Measurements from ENCODE around the gene GALK2.

Gene GALK2

GRCh38 chr15:49169880-49170597 is at the start of gene GALK2:
Gene GALK2, plus strand, starts transcription at chr15:49170247. Its CDS starts 76 bp downstream, at chr15:49170323.
- peak; percentile 33 for DNase-seq (ENCODE audit: low read depth, low spot score)

- DNase-seq (ENCODE audit: low read depth, low spot score) = no peak
Measured at GRCh38 chr15:49120832-49121231, 49.2 kb upstream of the GALK2 start.

- DNase-seq (ENCODE audit: low read depth, low spot score) = no peak
Measured at GRCh38 chr15:49121901-49122300, 48.1 kb upstream of the GALK2 start.

DNA sequence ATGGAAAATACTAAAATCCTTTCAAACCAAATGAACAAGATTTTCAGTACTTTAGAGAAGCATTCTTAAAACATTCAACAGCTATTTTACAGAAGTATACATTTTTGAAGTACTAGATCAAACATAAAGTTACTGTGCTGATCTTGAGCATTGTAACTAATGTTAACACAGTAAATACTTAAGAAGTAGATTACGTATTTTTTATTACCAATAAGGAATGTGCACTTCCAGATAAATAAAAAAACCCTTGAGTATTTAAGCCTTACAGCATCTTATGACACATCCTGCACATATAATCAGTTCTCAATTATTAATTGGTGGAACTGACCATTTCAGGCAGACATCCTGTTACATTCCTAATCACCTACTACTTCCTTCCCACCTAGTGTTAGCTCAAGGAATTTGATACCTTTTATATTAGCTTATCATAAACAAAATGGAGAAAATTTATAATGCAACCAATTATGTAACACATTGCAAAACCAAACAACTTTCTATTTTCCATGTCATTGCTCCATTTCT is 47.4 kb upstream of the GALK2 start:
- DNase-seq (ENCODE audit: low read depth, low spot score) = no peak

GRCh38 chr15:49124371-49124770 is 45.7 kb upstream of the GALK2 start:
- DNase-seq (ENCODE audit: low read depth, low spot score) = no peak

GRCh38 chr15:49131403-49131802 is 38.6 kb upstream of the GALK2 start:
- no peak for DNase-seq (ENCODE audit: low read depth, low spot score)

GRCh38 chr15:49134683-49135341 is 35.2 kb upstream of the GALK2 start:
- DNase-seq (ENCODE audit: low read depth, low spot score) = no peak

DNA sequence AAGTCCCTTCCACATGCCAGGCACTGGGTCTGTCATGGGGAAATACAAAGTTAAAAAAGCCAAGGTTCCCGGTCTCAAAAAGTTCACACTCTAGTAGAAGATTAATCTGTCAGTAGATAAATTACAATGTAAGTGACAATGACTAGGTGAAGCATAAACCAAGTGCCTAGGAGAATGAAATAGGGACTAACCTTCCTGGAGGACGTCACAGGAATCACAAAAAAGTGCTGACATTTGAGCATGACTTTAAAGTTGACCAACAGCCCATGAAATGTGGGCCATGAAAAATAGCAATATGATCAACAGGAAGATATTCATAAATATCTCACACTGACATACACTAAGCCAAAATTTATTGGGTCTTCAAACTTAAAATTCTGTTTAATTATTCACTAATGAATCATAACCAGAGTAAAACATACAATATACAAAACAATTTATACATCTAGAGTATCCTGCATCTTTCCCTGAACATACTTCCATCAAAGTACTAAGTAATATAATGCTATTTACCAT is 34.6 kb upstream of the GALK2 start:
- no peak for DNase-seq (ENCODE audit: low read depth, low spot score)

- no peak for DNase-seq (ENCODE audit: low read depth, low spot score)
Measured at GRCh38 chr15:49135911-49136310, 34.1 kb upstream of the GALK2 start.

DNA sequence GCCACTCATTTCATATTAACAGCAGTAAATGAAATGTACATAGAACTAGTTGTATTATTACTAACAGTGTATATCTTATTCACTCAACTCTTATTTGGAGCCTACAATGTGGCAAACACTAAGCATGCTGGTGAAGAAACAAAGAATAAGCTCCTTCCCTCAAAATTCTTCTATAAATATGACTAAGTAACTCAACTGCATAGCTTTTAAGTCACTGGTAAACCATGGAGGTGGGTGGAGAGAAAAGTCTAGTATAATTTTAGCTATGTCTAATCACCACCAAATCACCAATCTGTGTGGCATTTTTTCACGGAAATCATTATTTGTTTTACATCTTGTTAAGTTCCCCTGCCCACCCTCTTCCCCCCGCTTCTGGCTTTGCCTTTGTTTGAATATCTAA is 32.2 kb upstream of the GALK2 start:
- no peak for DNase-seq (ENCODE audit: low read depth, low spot score)

- no peak for DNase-seq (ENCODE audit: low read depth, low spot score)
Measured at GRCh38 chr15:49145651-49146609, 24.1 kb upstream of the GALK2 start.

- DNase-seq (ENCODE audit: low read depth, low spot score) = no peak
Measured at GRCh38 chr15:49148298-49148697, 21.7 kb upstream of the GALK2 start.

DNA sequence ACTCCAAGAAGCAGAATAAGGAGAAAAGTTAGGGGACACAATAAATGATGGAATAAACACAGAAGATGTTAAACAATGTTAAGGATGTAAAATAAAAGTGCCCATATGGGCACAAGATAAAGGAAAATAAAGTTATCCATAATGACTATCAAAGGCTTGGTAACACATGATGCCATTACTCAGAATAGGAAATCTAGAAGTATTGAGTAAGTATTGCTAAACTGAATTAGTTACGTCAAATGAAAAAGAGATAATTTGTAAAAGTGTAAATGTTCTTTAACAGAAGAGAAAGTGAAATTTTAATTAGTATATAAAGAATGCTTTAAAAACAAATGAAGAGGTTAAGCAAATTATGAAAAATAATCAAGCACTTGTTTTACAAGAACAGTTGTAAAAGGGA is 21.3 kb upstream of the GALK2 start:
- no peak for DNase-seq (ENCODE audit: low read depth, low spot score)

GRCh38 chr15:49151831-49152230 is 18.2 kb upstream of the GALK2 start:
- DNase-seq (ENCODE audit: low read depth, low spot score) = no peak

- no peak for DNase-seq (ENCODE audit: low read depth, low spot score)
Measured at GRCh38 chr15:49152552-49153312, 17.3 kb upstream of the GALK2 start.

- DNase-seq (ENCODE audit: low read depth, low spot score) = no peak
Measured at GRCh38 chr15:49154359-49154758, 15.7 kb upstream of the GALK2 start.

DNA sequence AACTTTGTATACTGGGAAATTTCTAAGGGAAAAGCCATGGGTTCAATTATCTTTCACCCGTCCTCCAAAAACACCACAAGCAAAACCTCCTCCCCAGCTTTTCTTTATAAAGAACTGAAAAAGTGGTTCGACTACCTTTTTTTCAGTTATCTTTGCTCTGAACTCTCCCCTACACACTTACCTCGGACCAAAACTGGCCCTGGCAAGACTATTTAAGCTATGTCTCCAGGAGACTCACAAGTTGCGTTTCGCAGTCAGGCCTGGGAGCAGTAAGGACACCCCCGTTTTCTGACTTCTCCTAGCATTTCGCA is 15.3 kb upstream of the GALK2 start:
- DNase-seq (ENCODE audit: low read depth, low spot score) = no peak

GRCh38 chr15:49155110-49155833 is 14.8 kb upstream of the GALK2 start, which contains the start of gene COPS2:
Gene COPS2, minus strand, starts transcription at chr15:49155599. Its CDS starts 21 bp downstream, at chr15:49155578.
- peak; percentile 97 for DNase-seq (ENCODE audit: low read depth, low spot score)

DNA sequence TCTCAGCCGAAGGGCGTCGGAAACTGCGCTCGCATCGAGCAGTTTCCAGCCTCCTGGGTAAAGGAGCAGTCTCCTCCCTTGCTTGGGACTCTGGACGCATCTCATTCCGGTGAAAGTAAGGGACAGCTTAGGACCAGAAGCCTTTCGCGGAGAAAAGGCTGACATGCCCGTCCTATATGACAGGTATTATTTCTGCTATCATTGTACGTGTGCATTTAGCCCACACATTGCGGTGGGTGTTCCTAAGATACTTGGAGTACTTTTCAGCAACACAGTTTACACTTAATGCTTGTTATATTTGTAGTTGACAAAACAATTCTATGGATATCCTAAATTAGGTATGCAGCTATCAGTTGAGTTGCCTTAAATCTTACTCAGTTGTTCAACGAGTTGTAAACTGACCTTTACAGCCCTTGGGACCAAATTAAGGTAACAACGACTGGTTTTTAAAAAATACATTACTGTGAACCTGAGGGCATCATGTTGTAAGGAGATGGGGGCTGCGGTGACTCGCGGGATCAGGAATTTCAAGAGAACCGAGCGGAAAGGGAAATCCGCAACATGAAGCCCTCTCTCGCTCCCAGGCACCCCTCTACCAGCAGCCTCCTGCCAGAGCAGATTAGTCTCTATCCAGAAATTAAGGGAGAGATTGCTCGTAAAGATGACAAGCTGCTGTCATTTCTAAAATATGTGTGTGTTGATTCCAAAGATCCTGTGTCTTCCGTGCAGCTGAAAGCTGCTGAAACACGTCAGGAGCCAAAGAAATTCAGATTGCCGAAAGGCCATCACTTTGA is 14.0 kb upstream of the GALK2 start:
- no peak for DNase-seq (ENCODE audit: low read depth, low spot score)

- DNase-seq (ENCODE audit: low read depth, low spot score) = no peak
Measured at GRCh38 chr15:49163678-49164077, 6.4 kb upstream of the GALK2 start.

Measured in brain pericyte (primary cell).